ENCODE data around the gene SMARCAD1. TPM values are rescaled to one million over a fixed set of nuclear protein-coding genes. Genes with fewer than 3 reads are reported as not detected.

The SMARCAD1 gene
- 10 to 100 TPM; 28.6 to 31.9 TPM for total RNA-seq

- ChIA-PET CTCF (no interaction called here), POLR2A (interaction anchor here (0.7 to 0.8 kb wide), 2 partner anchors 16 to 132 kb away, joined by 3 read pairs; no protein-coding TSS in a partner anchor)
- Mint-ChIP-seq H3K36me3 (ENCODE audit: low read depth) (peaks cover 28% of the 10 kb centered on the region), H3K4me3 (peak within 1 kb of the TSS; percentile 95), H3K4me1 (ENCODE audit: low read depth) (peaks cover 22% of the 10 kb centered on the region), H3K27me3 (ENCODE audit: low read depth) (no peaks in the 10 kb centered on the region), H3K9me3 (ENCODE audit: insufficient read depth) (no peaks in the 10 kb centered on the region), H3K27ac (peak within 1 kb of the TSS; percentile 99)
- ATAC-seq (peak; percentile 94), DNase-seq (peak; percentile 94)
Measured at GRCh38 chr4:94207469-94208224, at the start of gene SMARCAD1. TSS of gene SMARCAD1 (plus strand) at chr4:94207865. CDS start at chr4:94208395, 530 bp downstream.

- ChIA-PET CTCF (no interaction called here), POLR2A (no interaction called here)
- ATAC-seq (no peak), DNase-seq (no peak)
- Mint-ChIP-seq H3K4me1 (ENCODE audit: low read depth) (no peaks in the 10 kb centered on the region), H3K27ac (no peak overlapping the region), H3K36me3 (ENCODE audit: low read depth) (no peaks in the 10 kb centered on the region), H3K9me3 (ENCODE audit: insufficient read depth) (peaks cover 5% of the 10 kb centered on the region), H3K4me3 (no peak overlapping the region), H3K27me3 (ENCODE audit: low read depth) (no peaks in the 10 kb centered on the region)
Measured at GRCh38 chr4:94158883-94159282, 48.8 kb upstream of the SMARCAD1 start.

GRCh38 chr4:94159790-94160189 is 47.9 kb upstream of the SMARCAD1 start:
- Mint-ChIP-seq H3K27ac (no peak overlapping the region), H3K4me3 (no peak overlapping the region), H3K4me1 (ENCODE audit: low read depth) (no peaks in the 10 kb centered on the region), H3K27me3 (ENCODE audit: low read depth) (no peaks in the 10 kb centered on the region), H3K36me3 (ENCODE audit: low read depth) (no peaks in the 10 kb centered on the region), H3K9me3 (ENCODE audit: insufficient read depth) (peaks cover 5% of the 10 kb centered on the region)
- CTCF ChIA-PET, result interaction anchor here (0.7 kb wide), 1 partner anchor 573 kb away, joined by 5 read pairs; no protein-coding TSS in a partner anchor
- POLR2A ChIA-PET, result no interaction called here
- no peak for ATAC-seq
- DNase-seq, result no peak

GRCh38 chr4:94160774-94161173 is 46.9 kb upstream of the SMARCAD1 start:
- Mint-ChIP-seq H3K4me3 (no peak overlapping the region), H3K27me3 (ENCODE audit: low read depth) (no peaks in the 10 kb centered on the region), H3K27ac (no peak overlapping the region), H3K9me3 (ENCODE audit: insufficient read depth) (peaks cover 5% of the 10 kb centered on the region), H3K4me1 (ENCODE audit: low read depth) (no peaks in the 10 kb centered on the region), H3K36me3 (ENCODE audit: low read depth) (no peaks in the 10 kb centered on the region)
- POLR2A ChIA-PET, result no interaction called here
- ATAC-seq (no peak), DNase-seq (no peak)
- CTCF ChIA-PET, result no interaction called here

- ATAC-seq (no peak), DNase-seq (no peak)
- Mint-ChIP-seq H3K36me3 (ENCODE audit: low read depth) (no peaks in the 10 kb centered on the region), H3K4me3 (no peak overlapping the region), H3K4me1 (ENCODE audit: low read depth) (no peaks in the 10 kb centered on the region), H3K27ac (no peak overlapping the region), H3K9me3 (ENCODE audit: insufficient read depth) (no peaks in the 10 kb centered on the region), H3K27me3 (ENCODE audit: low read depth) (no peaks in the 10 kb centered on the region)
- POLR2A ChIA-PET, result no interaction called here
- CTCF ChIA-PET, result no interaction called here
Measured at GRCh38 chr4:94165256-94165655, 42.4 kb upstream of the SMARCAD1 start.

- ATAC-seq (no peak), DNase-seq (no peak)
- no peaks in the 10 kb centered on the region for H3K36me3 Mint-ChIP-seq (ENCODE audit: low read depth)
- H3K27me3 Mint-ChIP-seq (ENCODE audit: low read depth), result no peaks in the 10 kb centered on the region
- H3K27ac Mint-ChIP-seq, result no peak overlapping the region
- H3K9me3 Mint-ChIP-seq (ENCODE audit: insufficient read depth), result no peaks in the 10 kb centered on the region
- CTCF ChIA-PET, result no interaction called here
- H3K4me3 Mint-ChIP-seq, result no peak overlapping the region
- POLR2A ChIA-PET, result no interaction called here
- H3K4me1 Mint-ChIP-seq (ENCODE audit: low read depth), result no peaks in the 10 kb centered on the region
Measured at GRCh38 chr4:94168321-94168720, 39.3 kb upstream of the SMARCAD1 start.

- Mint-ChIP-seq H3K27me3 (ENCODE audit: low read depth) (no peaks in the 10 kb centered on the region), H3K4me1 (ENCODE audit: low read depth) (no peaks in the 10 kb centered on the region), H3K4me3 (no peak overlapping the region), H3K36me3 (ENCODE audit: low read depth) (no peaks in the 10 kb centered on the region), H3K27ac (no peak overlapping the region), H3K9me3 (ENCODE audit: insufficient read depth) (no peaks in the 10 kb centered on the region)
- POLR2A ChIA-PET, result no interaction called here
- ATAC-seq (no peak), DNase-seq (no peak)
- CTCF ChIA-PET, result no interaction called here
Measured at GRCh38 chr4:94169803-94170372, 37.8 kb upstream of the SMARCAD1 start.

GRCh38 chr4:94171616-94172015 is 36.0 kb upstream of the SMARCAD1 start:
- CTCF ChIA-PET, result no interaction called here
- Mint-ChIP-seq H3K36me3 (ENCODE audit: low read depth) (no peaks in the 10 kb centered on the region), H3K4me3 (no peak overlapping the region)

GRCh38 chr4:94175553-94176261 is 32.0 kb upstream of the SMARCAD1 start:
- no peaks in the 10 kb centered on the region for H3K27me3 Mint-ChIP-seq (ENCODE audit: low read depth)

More at GRCh38 chr4:94171616-94172015, 36.0 kb upstream of the SMARCAD1 start:
- H3K9me3 Mint-ChIP-seq (ENCODE audit: insufficient read depth), result no peaks in the 10 kb centered on the region
- POLR2A ChIA-PET, result no interaction called here
- H3K4me1 Mint-ChIP-seq (ENCODE audit: low read depth), result no peaks in the 10 kb centered on the region
- DNase-seq (no peak), ATAC-seq (no peak)
- H3K27me3 Mint-ChIP-seq (ENCODE audit: low read depth), result no peaks in the 10 kb centered on the region
- H3K27ac Mint-ChIP-seq, result no peak overlapping the region

GRCh38 chr4:94177822-94178221 is 29.8 kb upstream of the SMARCAD1 start:
- ATAC-seq, result no peak
- ChIA-PET CTCF (no interaction called here), POLR2A (no interaction called here)
- no peak overlapping the region for H3K4me3 Mint-ChIP-seq
- H3K9me3 Mint-ChIP-seq (ENCODE audit: insufficient read depth), result no peaks in the 10 kb centered on the region
- no peaks in the 10 kb centered on the region for H3K4me1 Mint-ChIP-seq (ENCODE audit: low read depth)
- DNase-seq, result no peak
- H3K27me3 Mint-ChIP-seq (ENCODE audit: low read depth), result no peaks in the 10 kb centered on the region
- no peaks in the 10 kb centered on the region for H3K36me3 Mint-ChIP-seq (ENCODE audit: low read depth)
- H3K27ac Mint-ChIP-seq, result no peak overlapping the region

More at GRCh38 chr4:94175553-94176261, 32.0 kb upstream of the SMARCAD1 start:
- H3K4me1 Mint-ChIP-seq (ENCODE audit: low read depth), result no peaks in the 10 kb centered on the region
- ATAC-seq (no peak), DNase-seq (no peak)
- no peaks in the 10 kb centered on the region for H3K9me3 Mint-ChIP-seq (ENCODE audit: insufficient read depth)
- ChIA-PET POLR2A (no interaction called here), CTCF (no interaction called here)
- H3K27ac Mint-ChIP-seq, result no peak overlapping the region
- H3K4me3 Mint-ChIP-seq, result no peak overlapping the region
- H3K36me3 Mint-ChIP-seq (ENCODE audit: low read depth), result no peaks in the 10 kb centered on the region

GRCh38 chr4:94181815-94182214 is 25.9 kb upstream of the SMARCAD1 start:
- peaks cover 2% of the 10 kb centered on the region for H3K27me3 Mint-ChIP-seq (ENCODE audit: low read depth)
- no peaks in the 10 kb centered on the region for H3K36me3 Mint-ChIP-seq (ENCODE audit: low read depth)
- POLR2A ChIA-PET, result no interaction called here
- CTCF ChIA-PET, result no interaction called here
- H3K4me1 Mint-ChIP-seq (ENCODE audit: low read depth), result no peaks in the 10 kb centered on the region
- DNase-seq (no peak), ATAC-seq (no peak)
- H3K4me3 Mint-ChIP-seq, result no peak overlapping the region
- H3K27ac Mint-ChIP-seq, result no peak overlapping the region
- no peaks in the 10 kb centered on the region for H3K9me3 Mint-ChIP-seq (ENCODE audit: insufficient read depth)

GRCh38 chr4:94202769-94203168 is 4.9 kb upstream of the SMARCAD1 start:
- Mint-ChIP-seq H3K27ac (no peak overlapping the region), H3K4me1 (ENCODE audit: low read depth) (peaks cover 5% of the 10 kb centered on the region), H3K9me3 (ENCODE audit: insufficient read depth) (no peaks in the 10 kb centered on the region), H3K4me3 (no peak overlapping the region), H3K36me3 (ENCODE audit: low read depth) (no peaks in the 10 kb centered on the region), H3K27me3 (ENCODE audit: low read depth) (peaks cover 11% of the 10 kb centered on the region)
- ChIA-PET POLR2A (no interaction called here), CTCF (no interaction called here)
- DNase-seq (no peak), ATAC-seq (no peak)

All from activated CD8-positive, alpha-beta T cell treated with anti-CD3 and anti-CD28 coated beads, Interleukin-2, amount 10 ng/mL, durations not matched to agents 7 days and 5 days (primary cell).